GM10266 (cell line): Measurements from ENCODE around the gene RAP2B.

Experiments
- DNase-seq: peaks from one replicate; pipeline ENCODE4 v3.0.0; 2012; ENCODE audit errors: extremely low spot score
- TF ChIP-seq, protein P1 (sequence below): IDR thresholded peaks from 2 replicates; pipeline ENCODE4 v1.5.1; 2012; ENCODE audit warnings: mild to moderate bottlenecking, low read depth; ENCODE audit not compliant: control insufficient read depth, insufficient read depth; ENCODE audit errors: missing control alignments

Gene RAP2B

DNA sequence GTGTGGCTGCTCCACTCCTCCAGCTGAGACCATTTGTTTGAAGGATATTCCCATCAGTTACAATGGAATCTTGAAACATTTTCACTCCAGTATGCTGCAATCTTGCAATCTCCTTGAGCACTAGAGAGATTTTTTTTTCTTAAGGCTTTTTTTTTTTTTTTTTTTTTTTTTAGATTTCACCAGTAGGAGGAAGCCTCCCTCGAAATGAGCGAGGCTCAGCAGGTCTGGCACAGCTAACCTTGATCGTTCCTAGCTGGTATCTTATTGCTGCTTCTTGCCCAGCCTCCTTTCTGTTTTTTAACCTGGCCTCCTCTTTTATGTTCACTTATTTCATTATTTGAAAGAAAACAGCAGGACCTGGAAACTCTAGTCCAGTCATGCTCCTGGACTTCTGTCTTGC, 48.1 kb downstream of the RAP2B start:
- TF ChIP-seq, protein P1, sequence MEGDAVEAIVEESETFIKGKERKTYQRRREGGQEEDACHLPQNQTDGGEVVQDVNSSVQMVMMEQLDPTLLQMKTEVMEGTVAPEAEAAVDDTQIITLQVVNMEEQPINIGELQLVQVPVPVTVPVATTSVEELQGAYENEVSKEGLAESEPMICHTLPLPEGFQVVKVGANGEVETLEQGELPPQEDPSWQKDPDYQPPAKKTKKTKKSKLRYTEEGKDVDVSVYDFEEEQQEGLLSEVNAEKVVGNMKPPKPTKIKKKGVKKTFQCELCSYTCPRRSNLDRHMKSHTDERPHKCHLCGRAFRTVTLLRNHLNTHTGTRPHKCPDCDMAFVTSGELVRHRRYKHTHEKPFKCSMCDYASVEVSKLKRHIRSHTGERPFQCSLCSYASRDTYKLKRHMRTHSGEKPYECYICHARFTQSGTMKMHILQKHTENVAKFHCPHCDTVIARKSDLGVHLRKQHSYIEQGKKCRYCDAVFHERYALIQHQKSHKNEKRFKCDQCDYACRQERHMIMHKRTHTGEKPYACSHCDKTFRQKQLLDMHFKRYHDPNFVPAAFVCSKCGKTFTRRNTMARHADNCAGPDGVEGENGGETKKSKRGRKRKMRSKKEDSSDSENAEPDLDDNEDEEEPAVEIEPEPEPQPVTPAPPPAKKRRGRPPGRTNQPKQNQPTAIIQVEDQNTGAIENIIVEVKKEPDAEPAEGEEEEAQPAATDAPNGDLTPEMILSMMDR: no peak
- no peak for DNase-seq

DNA sequence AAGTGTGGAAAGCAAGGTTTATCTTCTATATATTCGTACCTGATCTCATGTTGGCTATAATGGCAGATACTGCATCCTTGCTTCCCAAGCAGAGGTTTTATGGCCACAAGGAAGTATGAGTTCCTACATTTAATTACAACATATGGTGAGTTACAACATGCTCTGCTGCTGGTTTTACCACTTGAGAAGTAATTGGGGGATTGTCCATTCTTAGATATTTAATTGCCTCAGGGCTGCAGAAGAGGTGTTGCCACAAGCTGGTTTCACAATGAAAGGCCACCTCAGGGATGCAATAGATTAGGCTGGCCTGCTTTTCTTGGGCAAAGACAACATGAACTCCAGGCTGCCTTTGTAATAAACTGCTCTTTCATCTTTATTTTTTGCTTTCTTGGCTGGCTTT, 48.6 kb downstream of the RAP2B start:
- no peak for DNase-seq
- TF ChIP-seq, protein P1: no peak

DNA sequence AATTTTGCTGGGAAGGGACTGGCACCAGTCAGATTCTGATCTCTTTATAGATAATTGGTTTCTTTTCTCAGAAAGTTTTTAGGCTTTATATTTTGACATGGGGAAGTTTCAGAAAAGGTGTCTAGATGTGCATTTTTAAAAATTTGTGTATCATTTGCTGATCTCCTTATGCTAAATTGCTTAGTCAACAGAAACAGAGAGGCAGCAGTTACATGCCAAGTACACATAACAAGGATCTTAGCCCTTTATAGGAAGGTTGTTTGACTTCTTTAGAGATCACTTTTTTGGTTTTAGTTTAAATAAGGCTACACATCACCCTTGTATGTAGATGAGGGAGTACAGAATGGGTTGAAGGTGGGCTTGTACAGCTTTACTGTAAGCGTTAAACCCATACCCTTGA, 53.5 kb downstream of the RAP2B start:
- DNase-seq: no peak

DNA sequence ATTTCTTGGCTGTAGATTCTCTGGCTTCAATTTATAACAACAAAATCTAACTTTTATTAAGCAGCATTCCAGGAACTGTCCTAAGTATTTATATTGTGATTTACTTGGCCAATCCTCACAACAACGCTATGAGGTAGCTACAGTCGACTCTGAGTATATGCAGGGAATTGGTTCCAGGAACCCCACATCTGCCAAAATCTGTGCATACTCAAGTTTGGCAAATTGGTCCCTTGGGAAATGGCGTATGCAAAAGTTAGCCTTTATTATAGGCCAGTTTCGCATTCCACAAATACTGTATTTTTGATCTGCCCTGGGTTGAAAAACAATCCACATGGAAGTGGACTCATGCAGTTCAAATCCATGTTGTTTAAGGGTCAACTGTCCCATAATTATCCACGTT, 53.9 kb downstream of the RAP2B start:
- TF ChIP-seq, protein P1: no peak

More for the DNA sequence above, 53.5 kb downstream of the RAP2B start:
- TF ChIP-seq, protein P1: no peak

DNA sequence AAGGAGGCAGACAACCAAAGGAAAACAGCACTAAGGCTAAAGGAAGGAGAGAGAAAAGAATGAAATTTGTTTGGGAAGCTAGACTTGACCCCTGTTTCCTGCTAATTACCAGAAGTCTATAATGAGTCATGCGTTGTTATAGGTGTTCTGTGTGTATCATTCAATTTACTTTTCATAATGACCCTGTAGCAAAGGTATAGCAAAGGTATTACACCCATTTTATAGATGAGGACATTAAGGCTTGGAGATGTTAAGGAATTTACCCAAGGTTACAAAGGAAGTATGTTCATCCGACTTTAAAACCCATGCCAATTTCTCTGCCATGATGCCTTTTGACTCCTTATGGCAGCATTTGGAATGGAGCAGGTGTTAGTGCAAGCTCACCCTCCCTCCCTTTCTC, 54.9 kb downstream of the RAP2B start:
- no peak for DNase-seq
- TF ChIP-seq, protein P1: no peak

More for the DNA sequence above, 53.9 kb downstream of the RAP2B start:
- DNase-seq: no peak

DNA sequence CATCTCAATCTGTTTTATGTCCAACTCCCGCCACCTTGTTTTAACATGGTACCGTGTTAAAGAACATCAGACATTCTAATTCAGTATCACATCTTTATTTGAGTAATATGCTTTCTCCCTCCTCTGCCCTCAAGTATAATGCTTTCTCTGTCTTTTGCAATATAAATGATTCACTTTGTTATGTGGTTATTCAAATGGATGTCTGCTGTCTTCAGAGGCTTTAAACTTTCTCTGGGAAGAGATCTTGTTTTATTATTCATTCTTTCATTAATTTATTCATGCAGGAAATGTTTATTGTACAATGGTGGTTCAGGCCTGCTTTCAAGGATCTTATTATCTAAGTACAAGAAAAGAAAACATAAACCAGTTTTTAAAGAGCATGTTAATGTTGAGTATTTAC, 57.1 kb downstream of the RAP2B start:
- DNase-seq: no peak
- TF ChIP-seq, protein P1: no peak
